ENCODE data around the gene LIMD2.

DNA sequence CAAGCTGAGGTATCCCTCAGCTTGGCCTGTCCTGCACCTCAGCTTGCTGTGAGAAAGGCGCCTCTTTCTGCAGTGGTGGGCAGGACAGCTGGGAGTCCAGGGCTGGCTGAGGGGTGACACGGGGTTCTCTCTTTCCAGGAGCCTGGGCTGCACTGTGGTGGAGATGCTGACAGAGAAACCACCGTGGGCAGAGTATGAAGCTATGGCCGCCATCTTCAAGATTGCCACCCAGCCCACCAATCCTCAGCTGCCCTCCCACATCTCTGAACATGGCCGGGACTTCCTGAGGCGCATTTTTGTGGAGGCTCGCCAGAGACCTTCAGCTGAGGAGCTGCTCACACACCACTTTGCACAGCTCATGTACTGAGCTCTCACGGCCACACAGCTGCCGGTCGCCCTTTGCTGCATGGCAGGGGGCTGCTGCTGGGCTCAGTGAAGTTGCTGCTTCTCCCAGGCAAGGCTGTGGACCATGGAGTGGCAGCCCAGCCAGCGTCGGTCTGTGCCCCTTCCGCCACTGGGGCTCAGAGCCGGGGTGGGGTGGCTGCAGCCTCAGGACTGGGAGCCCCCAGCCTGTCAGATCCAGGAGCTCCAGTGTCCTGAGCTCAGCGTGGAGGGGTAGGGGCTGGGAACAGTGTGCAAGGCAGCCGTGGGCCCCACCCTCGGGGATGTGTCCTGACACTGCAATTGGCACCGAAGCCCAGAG, 6.4 kb downstream of the LIMD2 start:
- no peak for TF ChIP-seq CTCF (conservative IDR thresholded peaks at IDR 0.05; ENCODE audit: low read depth, low read length)
- TF ChIP-seq EZH2 (IDR thresholded peaks at IDR 0.05; ENCODE audit: low read length, unreplicated experiment): no peak

Measured in PC-3 (cell line).